H9 (cell line): Measurements from ENCODE around the gene SCUBE1. TPM values are rescaled to one million over a fixed set of nuclear protein-coding genes. Genes with fewer than 3 reads are reported as not detected.

Experiments
- DNase-seq: peaks from one replicate; pipeline ENCODE4 v3.0.0-alpha.2; 2017
- H2AFZ ChIP-seq: one replicate; pipeline ENCODE4 v1.6.1; 2013; ENCODE audit warnings: mild to moderate bottlenecking, low read length, control low read depth, moderate library complexity
- H2AK5ac ChIP-seq: 2 replicates; pipeline ENCODE4 v1.6.1; 2013; ENCODE audit warnings: low read length, control low read depth, mixed read lengths; ENCODE audit not compliant: insufficient read length
- H2BK120ac ChIP-seq: one replicate; pipeline ENCODE4 v1.6.1; 2013; ENCODE audit warnings: low read depth, mild to moderate bottlenecking, low read length, control low read depth, inconsistent platforms; ENCODE audit not compliant: poor library complexity, severe bottlenecking
- H2BK12ac ChIP-seq: 2 replicates; pipeline ENCODE4 v1.6.1; 2013; ENCODE audit warnings: low read length, control low read depth, mixed read lengths, low read depth; ENCODE audit not compliant: insufficient read length
- H2BK15ac ChIP-seq: 2 replicates; pipeline ENCODE4 v1.6.1; 2013; ENCODE audit warnings: low read depth, low read length, control low read depth
- H2BK20ac ChIP-seq: one replicate; pipeline ENCODE4 v1.6.1; 2013; ENCODE audit warnings: low read depth, mild to moderate bottlenecking, low read length, control low read depth, inconsistent platforms; ENCODE audit not compliant: poor library complexity, severe bottlenecking
- H2BK5ac ChIP-seq: 2 replicates; pipeline ENCODE4 v1.6.1; 2013; ENCODE audit warnings: low read length, control low read depth, mixed read lengths; ENCODE audit not compliant: insufficient read length
- H3K14ac ChIP-seq: 2 replicates; pipeline ENCODE4 v1.6.1; 2013; ENCODE audit warnings: low read length, control low read depth; ENCODE audit not compliant: insufficient read depth
- H3K18ac ChIP-seq: 2 replicates; pipeline ENCODE4 v1.6.1; 2013; ENCODE audit warnings: low read depth, mild to moderate bottlenecking, mixed read lengths, low read length, control low read depth; ENCODE audit not compliant: insufficient read length
- H3K23ac ChIP-seq: 2 replicates; pipeline ENCODE4 v1.6.1; 2013; ENCODE audit warnings: low read length, control low read depth, mixed read lengths, low read depth; ENCODE audit not compliant: insufficient read length
- H3K23me2 ChIP-seq: 2 replicates; pipeline ENCODE4 v1.6.1; 2013; ENCODE audit warnings: low read depth, mild to moderate bottlenecking, mixed read lengths, low read length, control low read depth; ENCODE audit not compliant: insufficient read length, poor library complexity, severe bottlenecking
- H3K27ac ChIP-seq: 2 replicates; pipeline ENCODE4 v1.5.1; 2013; ENCODE audit warnings: low read length, control low read depth, mixed read lengths, low read depth; ENCODE audit not compliant: insufficient read length
- H3K27me3 ChIP-seq: 2 replicates; pipeline ENCODE4 v1.6.1; 2013; ENCODE audit warnings: low read length, control low read depth, inconsistent platforms; ENCODE audit not compliant: insufficient read depth
- H3K4ac ChIP-seq: 2 replicates; pipeline ENCODE4 v1.6.1; 2013; ENCODE audit warnings: low read depth, mild to moderate bottlenecking, control low read depth, inconsistent platforms, low read length, moderate library complexity
- H3K4me1 ChIP-seq: 2 replicates; pipeline ENCODE4 v1.6.1; 2013; ENCODE audit warnings: low read length, control low read depth, inconsistent platforms; ENCODE audit not compliant: insufficient read depth
- H3K4me2 ChIP-seq: 2 replicates; pipeline ENCODE4 v1.6.1; 2013; ENCODE audit warnings: low read length, control low read depth, mixed read lengths; ENCODE audit not compliant: insufficient read length, insufficient read depth
- H3K56ac ChIP-seq: 2 replicates; pipeline ENCODE4 v1.6.1; 2013; ENCODE audit warnings: low read depth, mild to moderate bottlenecking, mixed read lengths, low read length, control low read depth; ENCODE audit not compliant: insufficient read length
- H3K79me1 ChIP-seq: 2 replicates; pipeline ENCODE4 v1.6.1; 2013; ENCODE audit warnings: low read depth, mild to moderate bottlenecking, moderate library complexity, low read length, control low read depth, inconsistent platforms; ENCODE audit not compliant: insufficient read depth, poor library complexity, severe bottlenecking
- H3K79me2 ChIP-seq: 2 replicates; pipeline ENCODE4 v1.6.1; 2013; ENCODE audit warnings: low read length, control low read depth, inconsistent platforms; ENCODE audit not compliant: insufficient read depth
- H3K9ac ChIP-seq: 2 replicates; pipeline ENCODE4 v1.6.1; 2013; ENCODE audit warnings: low read length, control low read depth, mixed read lengths; ENCODE audit not compliant: insufficient read length; ENCODE audit errors: extremely low read depth
- H3K9me3 ChIP-seq: one replicate; pipeline ENCODE4 v1.6.1; 2013; ENCODE audit warnings: low read depth, low read length, inconsistent platforms; ENCODE audit not compliant: control insufficient read depth
- H3T11ph ChIP-seq: one replicate; pipeline ENCODE4 v1.6.1; 2013; ENCODE audit warnings: mild to moderate bottlenecking, low read length, control low read depth, inconsistent platforms
- H4K20me1 ChIP-seq: one replicate; pipeline ENCODE4 v1.6.1; 2013; ENCODE audit not compliant: control insufficient read depth, insufficient read length, insufficient read depth
- H4K5ac ChIP-seq: 2 replicates; pipeline ENCODE4 v1.6.1; 2013; ENCODE audit warnings: low read depth, mild to moderate bottlenecking, mixed read lengths, low read length, control low read depth; ENCODE audit not compliant: insufficient read length
- H4K8ac ChIP-seq: replicated peaks from 2 replicates; pipeline ENCODE4 v1.6.1; 2013; ENCODE audit warnings: low read length, control low read depth, mixed read lengths, low read depth; ENCODE audit not compliant: insufficient read length
- H4K91ac ChIP-seq: 2 replicates; pipeline ENCODE4 v1.6.1; 2013; ENCODE audit warnings: low read depth, mild to moderate bottlenecking, moderate library complexity, mixed read lengths, low read length, control low read depth; ENCODE audit not compliant: insufficient read length
- H3K27ac Mint-ChIP-seq, 3 experiments: 2 replicates in 2 of 3; 3 replicates in 1 of 3; pipeline ENCODE4 v1.8.0; 2020 to 2021; ENCODE audit warnings: mixed read lengths in 3 of 3, mild to moderate bottlenecking in 1 of 3, moderate library complexity in 1 of 3
- H3K27me3 Mint-ChIP-seq: 2 replicates; pipeline ENCODE4 v1.8.0; 2021; ENCODE audit warnings: low read depth, mild to moderate bottlenecking, moderate library complexity, mixed read lengths
- H3K36me3 Mint-ChIP-seq, 3 experiments: 2 replicates in 2 of 3; 3 replicates in 1 of 3; pipeline ENCODE4 v1.8.0; 2020 to 2021; ENCODE audit warnings: low read depth in 3 of 3, mixed read lengths in 3 of 3; ENCODE audit not compliant: insufficient read depth in 1 of 3
- H3K4me1 Mint-ChIP-seq, 2 experiments: 2 replicates each; pipeline ENCODE4 v1.8.0; 2020; ENCODE audit warnings: mixed read lengths in 2 of 2
- H3K4me3 Mint-ChIP-seq, 2 experiments: 2 replicates in 1 of 2; 3 replicates in 1 of 2; pipeline ENCODE4 v1.8.0; 2020 to 2021; ENCODE audit warnings: mild to moderate bottlenecking in 2 of 2, mixed read lengths in 2 of 2, moderate library complexity in 1 of 2
- H3K9me3 Mint-ChIP-seq, 2 experiments: 2 replicates in 1 of 2; 3 replicates in 1 of 2; pipeline ENCODE4 v1.8.0; 2020; ENCODE audit warnings: mild to moderate bottlenecking in 2 of 2, mixed read lengths in 2 of 2, moderate library complexity in 1 of 2
- CTCF ChIP-seq: fragments of 200-600 bp; sonication (generic); conservative IDR thresholded peaks from 3 replicates; pipeline ENCODE4 v1.8.0; 2021; ENCODE audit warnings: antibody characterized with exemption, mild to moderate bottlenecking
- WGBS: extraction: QIAGEN DNeasy Blood & Tissue Kit; methylation state at CpG from one replicate; pipeline ENCODE4 v1.1.7; 2013; ENCODE audit warnings: missing lambda C conversion rate, low lambda C conversion rate, mixed read lengths; ENCODE audit not compliant: insufficient read length; ENCODE audit errors: extremely low coverage; 5-methylcytosine and 5-hydroxymethylcytosine counted together
- total RNA-seq: library from RNA; stranded (reverse); gene quantifications from 2 replicates; pipeline ENCODE4 v1.2.1, GENCODE V29; 2021

Gene SCUBE1
- total RNA-seq, 1 experiment from 2014 or later, result 1.2 TPM

- H2BK20ac ChIP-seq, result no peak overlapping the region
- H2BK12ac ChIP-seq, result no peak overlapping the region
- no peak overlapping the region for H3K56ac ChIP-seq
- H3K79me2 ChIP-seq, result no peaks in the 10 kb centered on the region
- H2BK5ac ChIP-seq, result no peak overlapping the region
- H4K91ac ChIP-seq, result no peak overlapping the region
- H4K8ac ChIP-seq, result no peak overlapping the region
- H3K4me1 ChIP-seq, result no peaks in the 10 kb centered on the region
- H2AFZ ChIP-seq, result no peak overlapping the region
- Mint-ChIP-seq H3K9me3 (no peaks in the 10 kb centered on the region), H3K27ac (peak overlapping the region in 1 of 3 experiments; percentile 49; a peak in 1 of 7 replicates), H3K4me1 (peaks cover 8 to 11% of the 10 kb centered on the region in 2 experiments; a peak in 3 of 4 replicates), H3K4me3 (no peak overlapping the region), H3K36me3 (no peaks in the 10 kb centered on the region; a peak in 1 of 7 replicates), H3K27me3 (peaks cover 8% of the 10 kb centered on the region)
- H3K27ac ChIP-seq, result no peak overlapping the region
- H3T11ph ChIP-seq, result no peak overlapping the region
- no peaks in the 10 kb centered on the region for H3K79me1 ChIP-seq
- H3K23ac ChIP-seq, result no peak overlapping the region
- H3K4me2 ChIP-seq, result no peak overlapping the region
- no peak overlapping the region for H3K18ac ChIP-seq
- H3K23me2 ChIP-seq, result no peaks in the 10 kb centered on the region
- no peak overlapping the region for H3K4ac ChIP-seq
- no CpG with 5 or more reads among the region's 27 CpGs for WGBS
- no peak overlapping the region for H2BK120ac ChIP-seq
- no peak overlapping the region for H2AK5ac ChIP-seq
- H4K20me1 ChIP-seq, result no peaks in the 10 kb centered on the region
- no peaks in the 10 kb centered on the region for H3K9me3 ChIP-seq
- H2BK15ac ChIP-seq, result no peak overlapping the region
- no peak overlapping the region for H4K5ac ChIP-seq
- no peak for TF ChIP-seq CTCF
- H3K9ac ChIP-seq, result no peak overlapping the region
- H3K27me3 ChIP-seq, result no peaks in the 10 kb centered on the region
- DNase-seq, result no peak
- H3K14ac ChIP-seq, result peak overlapping the region; percentile 44; the same call in 1 of the 2 replicates
Observed at GRCh38 chr22:43263645-43264514, 79.3 kb downstream of the SCUBE1 start.
